ENCODE data around the gene ELF1.
A peak's percentile ranks its signal among the peaks of the same experiment; 100 is the strongest.

DNA sequence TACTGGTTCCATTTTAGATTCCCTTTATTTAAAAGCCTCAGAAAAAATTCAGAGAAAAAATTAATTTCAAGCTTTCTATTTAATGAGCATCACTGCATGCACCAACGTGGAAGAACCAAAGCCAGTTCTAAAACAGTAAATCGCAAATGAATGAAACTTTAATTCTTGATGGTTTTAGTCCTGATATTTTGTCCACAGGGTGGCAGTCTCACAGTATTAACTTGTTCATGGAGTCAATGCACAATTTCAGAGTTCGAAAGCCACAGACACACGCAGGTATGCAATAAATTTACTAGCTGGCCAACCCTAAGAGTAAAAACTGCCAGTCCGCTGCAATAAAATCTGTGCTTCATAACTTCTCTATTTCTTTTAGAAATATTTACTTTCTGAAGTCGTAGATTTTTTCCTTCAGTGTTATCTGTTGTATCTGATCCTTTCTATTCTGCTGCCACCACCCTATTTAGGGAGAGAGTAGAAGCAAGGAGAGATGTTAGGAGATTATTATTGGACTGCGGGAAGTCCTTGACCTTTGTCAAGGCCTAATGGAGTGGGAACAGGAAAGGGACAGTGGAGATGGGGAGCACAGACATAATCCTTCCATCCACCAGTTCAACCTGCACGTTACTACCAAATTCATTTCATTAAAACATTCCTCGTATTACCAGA, 35.2 kb upstream of the ELF1 start:
- TF ChIP-seq, protein P1, sequence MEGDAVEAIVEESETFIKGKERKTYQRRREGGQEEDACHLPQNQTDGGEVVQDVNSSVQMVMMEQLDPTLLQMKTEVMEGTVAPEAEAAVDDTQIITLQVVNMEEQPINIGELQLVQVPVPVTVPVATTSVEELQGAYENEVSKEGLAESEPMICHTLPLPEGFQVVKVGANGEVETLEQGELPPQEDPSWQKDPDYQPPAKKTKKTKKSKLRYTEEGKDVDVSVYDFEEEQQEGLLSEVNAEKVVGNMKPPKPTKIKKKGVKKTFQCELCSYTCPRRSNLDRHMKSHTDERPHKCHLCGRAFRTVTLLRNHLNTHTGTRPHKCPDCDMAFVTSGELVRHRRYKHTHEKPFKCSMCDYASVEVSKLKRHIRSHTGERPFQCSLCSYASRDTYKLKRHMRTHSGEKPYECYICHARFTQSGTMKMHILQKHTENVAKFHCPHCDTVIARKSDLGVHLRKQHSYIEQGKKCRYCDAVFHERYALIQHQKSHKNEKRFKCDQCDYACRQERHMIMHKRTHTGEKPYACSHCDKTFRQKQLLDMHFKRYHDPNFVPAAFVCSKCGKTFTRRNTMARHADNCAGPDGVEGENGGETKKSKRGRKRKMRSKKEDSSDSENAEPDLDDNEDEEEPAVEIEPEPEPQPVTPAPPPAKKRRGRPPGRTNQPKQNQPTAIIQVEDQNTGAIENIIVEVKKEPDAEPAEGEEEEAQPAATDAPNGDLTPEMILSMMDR (IDR thresholded peaks at IDR 0.05; ENCODE audit: low read length), result peak; percentile 42
- TF ChIP-seq EZH2 (optimal IDR thresholded peaks at IDR 0.05; ENCODE audit: low read depth, low read length), result no peak
- TF ChIP-seq EZH2phosphoT487 (IDR thresholded peaks at IDR 0.05; ENCODE audit: low read length), result no peak

Data from MM.1S (cell line).